GM12874 (cell line): ENCODE data around the gene TMCC1.

Source experiments
- CTCF ChIP-seq: IDR thresholded peaks from 2 replicates; pipeline ENCODE4 v1.5.1; 2011; ENCODE audit warnings: low read depth, mild to moderate bottlenecking, control low read depth, low read length, moderate library complexity; ENCODE audit not compliant: insufficient read depth

Gene TMCC1

GRCh38 chr3:129611812-129612533 lies 281.5 kb downstream of the TMCC1 start:
- no peak for TF ChIP-seq CTCF

GRCh38 chr3:129611446-129611800 lies 282.1 kb downstream of the TMCC1 start:
- TF ChIP-seq CTCF, result no peak

DNA sequence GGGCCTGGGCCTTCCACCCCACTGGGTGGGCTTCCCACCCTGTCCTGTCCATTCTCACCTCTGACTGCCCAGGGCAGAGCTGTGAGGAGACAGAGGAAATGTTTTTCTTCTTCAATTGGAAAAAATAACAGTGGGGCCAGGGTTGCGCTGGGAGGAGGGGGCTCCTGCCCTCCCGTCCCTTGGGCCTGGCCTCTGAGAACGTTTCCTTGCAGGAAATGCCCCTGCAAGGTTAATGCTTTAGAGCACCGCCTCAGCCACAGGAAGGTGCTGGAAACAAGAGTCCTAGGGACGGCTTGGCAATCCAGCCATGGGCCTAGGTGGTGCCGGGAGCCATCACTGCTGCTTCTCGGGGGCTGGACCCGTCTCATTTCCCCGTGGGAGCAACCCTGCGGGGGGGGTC lies 283.2 kb downstream of the TMCC1 start:
- TF ChIP-seq CTCF, result no peak

- TF ChIP-seq CTCF, result no peak
Observed at GRCh38 chr3:129609591-129610182, 283.8 kb downstream of the TMCC1 start.

DNA sequence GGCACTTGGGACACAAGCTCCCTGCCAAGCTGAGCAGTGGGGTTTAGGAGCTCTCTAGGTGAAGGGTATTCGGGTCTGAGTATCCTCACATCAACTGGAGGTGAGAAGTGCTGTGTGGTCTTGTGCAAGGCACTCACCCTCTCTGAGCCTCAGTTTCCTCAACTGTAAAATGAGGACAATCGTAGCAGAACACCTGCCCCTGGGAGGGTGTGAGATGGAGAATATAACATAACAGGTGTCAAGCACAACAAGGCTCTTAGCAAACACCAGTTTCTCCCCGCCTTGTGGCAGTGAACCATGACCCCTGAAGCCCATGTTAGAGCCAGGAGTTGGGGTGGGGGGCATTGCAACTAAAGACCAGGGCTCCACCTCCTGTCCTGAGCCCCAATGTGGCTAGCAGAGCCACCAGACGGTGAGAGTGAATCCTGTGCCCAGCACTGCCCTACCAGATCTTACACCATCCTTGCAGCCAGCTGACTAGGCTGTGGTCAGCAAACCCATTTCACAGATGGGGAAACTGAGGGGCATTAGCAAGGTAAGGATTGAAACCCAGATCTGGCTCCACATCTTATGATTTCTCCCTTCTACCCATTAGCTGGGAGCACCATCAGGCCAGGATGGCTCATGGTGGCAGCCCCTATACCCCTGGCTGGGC lies 284.4 kb downstream of the TMCC1 start:
- no peak for TF ChIP-seq CTCF

DNA sequence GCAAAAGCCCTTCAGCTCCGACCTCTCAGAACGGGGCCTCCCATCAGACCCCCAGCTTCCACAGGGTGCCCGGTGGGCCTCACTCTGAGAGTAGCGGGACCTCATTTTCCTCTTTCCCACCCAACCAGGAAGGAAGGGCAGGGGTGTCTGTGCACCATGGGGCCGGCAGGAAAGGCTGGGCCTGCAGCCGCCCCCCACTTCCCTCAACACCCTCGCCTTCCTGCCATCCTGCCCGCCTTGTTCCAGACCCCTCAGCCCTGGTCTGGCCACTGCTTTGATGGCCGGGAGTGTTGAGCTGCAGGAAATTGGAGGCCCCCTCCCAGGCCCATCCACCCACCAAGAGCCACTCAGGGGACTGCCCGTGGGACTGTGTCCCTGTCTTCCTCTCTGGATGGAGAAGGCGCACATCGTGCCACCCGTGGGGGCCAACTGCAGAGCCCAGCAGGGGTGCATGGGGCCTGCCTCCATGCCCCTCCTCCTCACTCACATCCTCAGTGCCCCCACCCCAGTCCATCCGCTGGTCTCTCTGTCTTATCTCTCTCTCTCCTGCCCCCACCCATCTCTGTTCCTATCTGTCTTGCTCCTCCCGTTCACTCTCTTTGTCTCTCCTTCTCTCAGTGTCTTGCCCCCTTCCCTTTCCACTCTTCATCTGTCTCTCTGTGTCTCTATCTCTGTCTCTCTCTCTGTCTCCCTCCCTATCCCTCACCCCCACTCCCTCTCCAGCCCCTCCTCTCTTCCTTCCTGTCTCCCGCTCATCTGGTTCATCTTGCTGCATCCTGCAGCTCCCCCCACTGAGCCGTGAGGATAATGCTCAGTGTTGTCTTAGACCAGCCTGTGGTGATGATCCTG lies 285.2 kb downstream of the TMCC1 start:
- TF ChIP-seq CTCF, result no peak
